Left renal pelvis (tissue), 4 donors: ENCODE results near the gene KRTAP5-1. TPM values are rescaled to one million over a fixed set of nuclear protein-coding genes. Genes with fewer than 3 reads are reported as not detected.
"Not testable (repeated sequence)": the region's sequence is repeated elsewhere in the genome, so short reads cannot be mapped to it uniquely, and the experiment has no call there.

Experiments
- DNase-seq, 4 donors: peaks; one replicate each; pipeline ENCODE4 v3.0.0-alpha.2; 2013; ENCODE audit warnings: low read depth in 4 of 4, low spot score in 3 of 4
- polyA plus RNA-seq, 4 donors: library from polyadenylated mRNA; unstranded; fragments of 120-200 nt; gene quantifications; one replicate each; pipeline ENCODE4 v1.2.1, GENCODE V29; 2013; ENCODE audit not compliant: insufficient read length in 4 of 4

KRTAP5-1 gene, protein sequence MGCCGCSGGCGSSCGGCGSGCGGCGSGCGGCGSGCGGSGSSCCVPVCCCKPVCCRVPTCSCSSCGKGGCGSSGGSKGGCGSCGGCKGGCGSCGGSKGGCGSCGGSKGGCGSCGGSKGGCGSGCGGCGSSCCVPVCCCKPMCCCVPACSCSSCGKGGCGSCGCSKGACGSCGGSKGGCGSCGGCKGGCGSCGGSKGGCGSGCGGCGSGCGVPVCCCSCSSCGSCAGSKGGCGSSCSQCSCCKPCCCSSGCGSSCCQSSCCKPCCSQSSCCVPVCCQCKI
- polyA plus RNA-seq, result under 1 TPM in 2 of 4 donors, not detected in 2; 0.24 to 0.63 TPM

DNA sequence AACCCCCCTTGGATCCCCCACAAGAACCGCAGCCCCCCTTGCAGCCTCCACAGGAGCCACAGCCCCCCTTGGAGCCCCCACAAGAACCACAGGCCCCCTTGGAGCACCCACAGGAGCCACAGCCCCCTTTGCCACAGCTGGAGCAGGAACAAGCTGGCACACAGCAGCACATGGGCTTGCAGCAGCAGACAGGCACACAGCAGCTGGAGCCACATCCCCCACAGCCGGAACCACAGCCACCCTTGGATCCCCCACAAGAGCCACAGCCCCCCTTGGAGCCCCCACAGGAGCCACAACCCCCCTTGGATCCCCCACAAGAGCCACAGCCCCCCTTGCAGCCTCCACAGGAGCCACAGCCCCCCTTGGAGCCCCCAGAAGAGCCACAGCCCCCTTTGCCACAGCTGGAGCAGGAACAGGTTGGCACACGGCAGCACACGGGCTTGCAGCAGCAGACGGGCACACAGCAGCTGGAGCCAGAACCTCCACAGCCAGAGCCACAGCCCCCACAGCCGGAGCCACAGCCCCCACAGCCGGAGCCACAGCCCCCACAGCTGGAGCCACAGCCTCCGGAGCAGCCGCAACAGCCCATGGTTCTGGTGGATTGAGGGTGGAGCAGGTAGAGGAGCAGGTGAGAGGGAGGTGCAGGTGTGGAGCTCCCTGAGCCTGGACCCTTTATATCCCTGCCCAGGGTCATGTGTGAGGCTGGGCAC is at the start of gene KRTAP5-1:
KRTAP5-1 (minus strand) TSS at position 623 of the 710 bp plus-strand sequence; CDS start at position 589, 34 bp downstream.
- DNase-seq, result not testable (repeated sequence)

DNA sequence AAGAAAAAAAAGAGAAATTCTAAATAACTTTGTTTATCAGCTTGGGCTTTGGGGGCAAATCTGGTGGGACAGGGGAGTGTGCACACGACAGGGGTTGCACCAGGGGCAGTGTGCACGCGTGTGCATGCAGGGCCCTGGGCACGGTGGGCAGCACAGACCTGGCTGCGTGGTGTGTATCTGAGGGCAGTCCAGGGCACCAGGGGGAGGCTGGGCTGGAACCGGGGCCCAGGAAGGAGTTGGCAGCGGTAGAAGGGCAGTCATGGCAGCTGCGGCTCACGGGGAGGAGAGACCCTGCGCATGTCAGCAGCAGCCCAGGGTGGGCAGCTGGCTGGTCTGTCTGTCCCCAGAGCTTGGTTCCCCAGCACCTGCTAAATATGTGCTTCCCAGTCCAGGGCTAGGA is 48.8 kb upstream of the KRTAP5-1 start:
- no peak for DNase-seq

DNA sequence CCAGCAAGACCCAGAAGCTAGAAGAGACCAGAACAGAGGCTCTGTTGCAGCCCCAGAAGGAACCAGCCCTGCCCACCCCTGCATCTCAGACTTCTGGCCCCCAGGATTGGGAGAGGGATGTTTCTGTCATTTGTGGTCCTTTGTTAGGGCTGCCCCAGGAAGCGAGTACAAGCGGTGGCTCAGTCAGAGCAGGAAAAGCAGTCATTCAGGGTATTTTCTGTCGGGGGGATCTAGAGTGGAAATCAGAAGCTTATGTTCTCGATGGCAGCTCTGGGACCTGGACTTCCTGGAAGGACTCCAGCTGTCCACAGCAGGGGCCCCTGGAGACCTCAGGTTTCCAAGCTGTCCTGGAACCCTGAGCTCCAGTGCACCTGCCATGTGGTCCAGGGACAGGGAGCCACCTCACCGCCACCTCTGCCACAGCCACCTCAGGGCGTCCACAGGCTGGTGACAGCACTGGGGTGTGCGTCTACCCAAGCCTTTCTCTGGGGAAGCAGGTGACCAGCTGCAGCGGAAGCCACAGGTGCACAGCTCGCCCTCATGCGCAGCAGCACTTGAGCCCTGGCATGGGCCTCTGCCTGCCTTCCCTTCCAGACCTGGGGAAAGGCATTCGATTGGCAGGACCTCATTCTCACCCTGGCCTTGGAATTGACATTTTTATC is 47.1 kb upstream of the KRTAP5-1 start:
- DNase-seq, result no peak

DNA sequence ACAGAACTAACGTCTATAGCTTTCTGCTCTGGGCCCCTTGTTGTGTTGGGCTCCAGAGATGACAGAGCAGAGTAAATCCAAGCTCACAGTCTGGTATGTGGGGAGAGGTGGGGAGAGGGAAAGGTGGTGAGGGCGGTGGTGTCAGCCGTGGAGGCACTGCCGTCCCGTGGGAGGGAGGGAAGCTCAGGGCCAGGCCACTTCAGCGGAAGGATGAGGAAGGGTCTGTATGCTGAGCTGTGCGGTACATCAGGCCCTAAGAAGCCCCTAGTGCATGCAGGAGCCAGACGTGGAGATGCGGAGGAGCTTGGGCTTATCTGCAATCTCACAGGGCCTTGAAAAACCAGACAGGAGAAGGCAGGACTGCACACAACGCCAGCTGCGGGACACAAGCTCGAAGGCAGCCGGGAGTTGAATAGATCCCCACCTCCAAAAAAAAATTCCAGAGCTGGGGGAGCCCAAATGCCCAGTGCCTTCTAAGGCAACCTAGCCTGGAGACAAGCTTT is 46.0 kb upstream of the KRTAP5-1 start:
- DNase-seq, result no peak

DNA sequence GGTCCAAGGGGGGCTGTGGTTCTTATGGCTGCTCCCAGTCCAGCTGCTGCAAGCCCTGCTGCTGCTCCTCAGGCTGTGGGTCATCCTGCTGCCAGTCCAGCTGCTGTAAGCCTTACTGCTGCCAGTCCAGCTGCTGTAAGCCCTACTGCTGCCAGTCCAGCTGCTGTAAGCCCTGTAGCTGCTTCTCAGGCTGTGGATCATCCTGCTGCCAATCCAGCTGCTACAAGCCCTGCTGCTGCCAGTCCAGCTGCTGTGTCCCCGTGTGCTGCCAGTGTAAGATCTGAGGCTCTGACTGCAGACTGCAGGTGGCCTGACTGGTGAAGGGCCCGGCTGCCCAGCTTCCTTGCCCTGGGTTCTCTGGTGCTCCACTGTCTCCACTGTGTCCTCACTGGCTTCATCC is 45.2 kb upstream of the KRTAP5-1 start:
- DNase-seq, result no peak

DNA sequence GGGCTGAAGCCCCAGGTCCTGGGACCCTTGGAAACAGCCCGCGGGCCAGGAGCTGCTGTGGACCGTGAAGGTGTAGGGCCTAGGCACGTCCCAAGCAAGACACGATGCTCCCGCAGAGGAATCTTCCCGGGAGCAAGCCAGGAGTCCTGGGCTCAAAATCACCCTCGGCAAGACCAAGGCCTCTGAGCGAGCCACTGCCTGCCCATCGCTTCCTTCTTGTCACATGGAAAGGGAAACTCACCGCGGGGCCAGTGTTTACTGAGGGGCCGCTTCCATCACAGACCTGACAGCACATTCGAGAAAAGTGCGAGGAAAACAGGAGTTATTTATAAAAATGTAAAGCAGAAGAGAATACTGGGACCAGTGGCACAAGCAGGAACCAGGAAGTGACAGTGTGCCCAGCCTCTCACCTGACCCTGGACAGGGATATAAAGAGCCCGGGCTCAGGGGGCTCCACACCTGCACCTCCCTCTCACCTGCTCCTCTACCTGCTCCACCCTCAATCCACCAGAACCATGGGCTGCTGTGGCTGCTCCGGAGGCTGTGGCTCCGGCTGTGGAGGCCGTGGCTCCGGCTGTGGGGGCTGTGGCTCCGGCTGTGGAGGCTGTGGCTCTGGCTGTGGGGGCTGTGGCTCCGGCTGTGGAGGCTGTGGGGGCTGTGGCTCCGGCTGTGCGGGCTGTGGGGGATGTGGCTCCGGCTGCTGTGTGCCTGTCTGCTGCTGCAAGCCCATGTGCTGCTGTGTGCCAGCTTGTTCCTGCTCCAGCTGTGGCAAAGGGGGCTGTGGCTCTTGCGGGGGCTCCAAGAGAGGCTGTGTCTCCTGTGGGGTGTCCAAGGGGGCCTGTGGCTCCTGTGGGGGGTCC is 44.5 kb upstream of the KRTAP5-1 start, which contains the start of gene KRTAP5-5:
KRTAP5-5 (plus strand) TSS at position 450 of the 860 bp plus-strand sequence; CDS start at position 516, 66 bp downstream.
- no peak for DNase-seq

DNA sequence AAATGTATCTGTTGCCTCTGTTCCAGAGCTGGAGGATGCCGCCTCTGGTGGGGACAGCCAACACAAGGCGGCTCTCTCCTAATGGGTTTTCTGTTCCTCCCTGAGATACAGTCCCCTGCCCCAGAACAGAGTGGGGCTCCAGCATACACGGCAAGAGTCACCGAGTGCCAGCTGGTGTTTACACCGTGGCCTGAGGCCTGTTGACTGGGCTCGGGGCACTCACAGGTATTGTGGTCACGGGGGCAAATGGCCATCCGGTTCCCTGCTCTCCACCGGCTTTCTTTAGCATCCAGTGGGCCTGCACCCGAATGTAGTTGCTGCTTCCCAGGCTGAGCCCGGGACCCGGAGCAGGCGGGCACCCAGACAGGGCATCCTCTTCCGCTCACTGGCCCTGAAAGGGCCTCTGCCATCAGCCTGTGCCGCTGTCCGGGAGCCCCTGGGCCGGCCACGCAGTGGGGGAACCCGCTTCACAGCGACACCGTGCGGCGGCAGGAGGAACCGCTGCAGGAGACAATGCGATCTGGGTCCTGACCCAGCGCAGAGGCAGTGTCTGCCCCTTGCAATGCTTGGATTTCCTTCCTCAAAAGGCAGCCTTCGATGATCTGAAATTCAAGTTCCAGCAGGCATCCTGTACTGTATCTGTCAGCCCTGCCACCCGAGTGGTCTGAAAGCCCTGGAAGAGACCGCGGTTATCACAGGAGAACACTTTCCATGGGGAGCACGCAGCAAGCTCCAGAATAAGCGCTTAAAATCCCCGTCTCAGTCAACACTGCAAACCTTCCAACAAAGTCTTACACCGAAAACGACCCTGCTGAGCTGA is 43.6 kb upstream of the KRTAP5-1 start:
- peak in 1 of 4 donors; percentile 28 for DNase-seq

DNA sequence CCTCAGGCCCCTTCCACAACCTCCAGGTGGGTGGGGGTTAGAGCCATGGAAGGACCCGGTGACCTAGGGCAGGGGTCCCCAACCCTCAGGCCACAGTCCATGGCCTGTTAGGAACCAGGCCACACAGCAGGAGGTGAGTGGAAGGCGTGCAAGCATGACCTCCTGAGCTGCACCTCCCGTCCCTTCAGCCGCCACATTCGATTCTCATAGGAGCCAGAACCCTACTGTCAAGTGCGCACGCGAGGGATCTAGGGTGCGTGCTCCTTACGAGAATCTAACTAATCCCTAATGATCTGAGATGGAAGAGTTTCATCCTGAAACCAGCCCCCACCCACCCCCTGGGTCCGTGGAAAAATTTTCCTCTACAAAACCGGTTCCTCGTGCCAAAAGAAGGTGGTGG is 40.5 kb upstream of the KRTAP5-1 start:
- DNase-seq, result no peak

DNA sequence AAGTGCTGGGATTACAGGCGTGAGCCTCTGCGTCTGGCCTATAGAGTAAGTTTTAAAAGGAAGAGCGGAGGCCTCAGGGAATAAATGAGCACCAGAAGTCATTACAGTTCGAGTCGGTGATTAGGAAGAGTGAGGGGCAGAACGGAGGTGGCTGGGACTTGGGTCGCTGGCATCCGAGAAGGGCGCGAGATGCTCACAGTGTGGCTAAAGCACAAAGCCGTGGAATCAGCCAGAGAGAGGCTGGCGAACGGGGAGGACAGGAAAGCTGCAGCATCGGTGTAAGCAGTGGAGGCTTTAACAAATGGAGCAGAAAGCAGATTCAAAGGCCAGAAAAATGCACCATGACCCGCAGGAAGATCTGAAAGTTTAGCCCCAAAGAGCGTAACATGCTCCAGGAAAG is 39.5 kb upstream of the KRTAP5-1 start:
- no peak for DNase-seq

DNA sequence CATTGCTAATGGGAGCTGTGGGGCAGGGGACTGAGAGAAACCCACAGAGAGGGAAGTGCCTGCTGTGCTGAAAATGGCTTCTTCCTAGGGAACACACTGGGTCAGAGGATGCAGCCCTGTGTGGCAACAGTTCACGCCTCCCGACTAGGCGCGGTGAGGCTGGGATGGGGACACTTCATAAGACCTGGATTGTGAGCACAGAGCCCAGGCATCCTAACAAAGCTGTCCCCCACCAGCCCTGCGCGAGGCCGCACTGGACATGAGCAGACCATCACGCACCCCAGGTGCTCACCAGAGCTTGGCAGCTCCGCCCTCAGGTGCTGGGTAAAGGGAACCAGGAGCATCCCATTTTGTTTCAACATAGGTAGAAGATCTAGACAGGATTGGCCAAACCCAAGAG is 38.6 kb upstream of the KRTAP5-1 start:
- DNase-seq, result no peak

DNA sequence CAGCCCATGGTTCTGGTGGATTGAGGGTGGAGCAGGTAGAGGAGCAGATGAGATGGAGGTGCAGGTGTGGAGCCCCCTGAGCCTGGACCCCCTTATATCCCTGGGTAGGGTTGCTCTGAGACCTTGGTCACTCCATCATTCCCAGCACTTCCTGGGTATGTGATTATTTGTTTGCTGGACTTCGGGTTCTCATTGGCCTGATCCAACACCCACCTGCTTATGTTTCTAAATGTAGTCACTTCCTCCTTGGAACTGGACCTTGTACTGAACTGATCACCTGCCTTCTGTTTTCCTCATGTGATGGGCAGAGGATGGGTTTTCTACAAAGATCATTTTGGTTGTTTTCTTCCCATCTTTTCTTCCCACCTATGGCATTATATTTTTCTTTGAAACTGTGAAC is 37.0 kb upstream of the KRTAP5-1 start, which contains the start of gene KRTAP5-4:
KRTAP5-4 (minus strand) TSS at position 53 of the 400 bp plus-strand sequence; CDS start at position 8, 45 bp downstream.
- no peak for DNase-seq

DNA sequence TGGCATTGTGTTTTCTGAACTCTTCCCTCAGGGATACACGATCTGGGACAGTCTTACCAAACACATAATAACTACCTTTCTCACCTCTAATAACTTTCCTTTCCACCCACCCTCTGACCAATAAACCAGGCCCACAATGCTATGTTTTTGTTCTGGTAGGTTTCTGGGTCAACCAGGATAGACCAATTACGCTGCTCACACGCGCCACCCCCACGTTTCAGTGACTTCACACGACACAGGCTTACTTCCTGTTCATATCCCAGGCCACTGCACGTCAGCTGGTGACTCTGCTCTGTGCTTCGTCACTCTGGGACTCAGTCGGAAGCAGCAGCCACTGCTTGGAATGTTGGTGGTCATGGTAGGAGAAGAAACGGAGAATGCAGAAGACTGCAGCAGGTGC is 34.4 kb upstream of the KRTAP5-1 start:
- no peak for DNase-seq

DNA sequence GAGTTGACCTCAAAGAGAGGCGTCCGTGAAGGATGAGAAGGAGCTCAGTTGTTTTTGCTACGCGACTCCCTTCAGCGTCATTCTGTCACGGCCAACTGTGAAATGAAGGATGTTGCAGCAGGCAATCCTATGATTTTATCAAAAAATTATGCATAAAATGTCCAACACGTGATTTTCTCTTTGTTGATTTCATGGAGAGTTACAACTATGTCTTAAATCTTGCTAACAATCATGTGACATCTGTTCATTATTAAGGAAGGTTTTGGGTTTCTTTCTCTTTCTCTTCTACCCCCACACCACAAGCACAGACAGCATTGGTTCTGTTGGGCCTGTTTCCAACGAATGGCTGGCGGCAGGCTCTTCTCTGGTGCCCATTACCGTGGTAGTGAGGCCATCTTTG is 33.1 kb upstream of the KRTAP5-1 start:
- DNase-seq, result no peak

DNA sequence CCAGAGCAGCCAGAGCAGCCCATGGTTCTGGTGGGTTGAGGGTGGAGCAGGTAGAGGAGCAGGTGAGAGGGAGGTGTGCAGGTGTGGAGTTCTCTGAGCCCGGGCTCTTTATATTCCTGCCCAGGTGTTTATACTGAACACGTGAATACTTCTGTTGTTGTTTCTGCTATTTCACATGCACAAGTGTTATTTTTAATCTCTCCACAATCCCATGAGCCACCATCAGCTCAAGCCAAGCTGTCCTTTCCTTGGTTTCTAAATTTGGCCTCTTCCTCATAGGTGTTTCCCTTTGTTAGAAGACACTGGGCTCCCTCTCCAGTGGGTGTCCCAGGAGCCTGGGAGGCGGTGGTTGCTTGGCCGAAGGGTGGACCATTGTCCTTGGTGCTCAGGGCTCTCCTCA is 23.3 kb upstream of the KRTAP5-1 start, which contains the start of gene KRTAP5-3:
KRTAP5-3 (minus strand) TSS at position 101 of the 400 bp plus-strand sequence; CDS start at position 23, 78 bp downstream.
- DNase-seq, result no peak

DNA sequence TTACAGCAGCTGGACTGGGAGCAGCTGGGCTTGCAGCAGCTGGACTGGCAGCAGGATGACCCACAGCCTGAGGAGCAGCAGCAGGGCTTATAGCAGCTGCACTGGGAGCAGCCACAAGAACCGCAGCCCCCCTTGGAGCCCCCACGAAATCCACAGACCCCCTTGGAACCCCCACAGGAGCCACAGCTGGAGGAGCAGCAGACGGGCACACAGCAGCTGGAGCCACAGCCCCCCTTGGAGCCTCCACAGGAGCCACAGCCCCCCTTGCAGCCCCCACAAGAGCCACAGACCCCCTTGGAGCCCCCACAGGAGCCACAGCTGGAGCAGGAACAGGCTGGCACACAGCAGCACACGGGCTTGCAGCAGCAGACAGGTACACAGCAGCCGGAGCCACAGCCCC is 22.8 kb upstream of the KRTAP5-1 start:
- DNase-seq, result not testable (repeated sequence)

DNA sequence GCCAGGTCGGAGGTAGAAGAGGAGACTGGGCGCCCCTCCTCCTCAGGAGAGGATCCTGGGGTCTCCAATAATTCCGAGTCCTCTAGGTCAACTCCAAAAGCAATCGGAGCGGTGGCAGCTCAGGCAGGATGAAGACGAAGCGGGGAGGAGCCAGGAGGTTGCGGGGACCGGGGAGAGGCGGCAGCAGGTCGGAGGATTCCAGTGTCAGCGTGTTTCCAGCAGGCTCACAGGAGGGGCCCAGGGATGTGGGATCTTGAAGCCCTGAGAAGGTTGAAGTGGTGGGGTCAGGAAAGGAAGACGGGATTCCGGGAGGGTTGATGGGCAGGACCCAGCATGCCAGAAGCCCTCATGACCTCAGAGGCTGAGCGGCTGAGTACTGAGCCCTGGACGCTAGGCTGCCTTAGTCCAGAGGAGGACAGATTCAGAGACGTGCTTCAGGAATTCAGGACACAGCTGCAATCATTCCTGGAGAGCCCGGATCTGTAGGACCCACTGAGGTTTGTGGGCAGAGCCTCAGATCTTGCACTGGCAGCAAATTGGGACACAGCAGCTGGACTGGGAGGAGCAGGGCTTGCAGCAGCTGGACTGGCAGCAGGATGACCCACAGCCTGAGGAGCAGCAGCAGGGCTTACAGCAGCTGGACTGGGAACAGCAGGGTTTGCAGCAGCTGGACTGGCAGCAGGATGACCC is 22.2 kb upstream of the KRTAP5-1 start:
- not testable (repeated sequence) for DNase-seq

DNA sequence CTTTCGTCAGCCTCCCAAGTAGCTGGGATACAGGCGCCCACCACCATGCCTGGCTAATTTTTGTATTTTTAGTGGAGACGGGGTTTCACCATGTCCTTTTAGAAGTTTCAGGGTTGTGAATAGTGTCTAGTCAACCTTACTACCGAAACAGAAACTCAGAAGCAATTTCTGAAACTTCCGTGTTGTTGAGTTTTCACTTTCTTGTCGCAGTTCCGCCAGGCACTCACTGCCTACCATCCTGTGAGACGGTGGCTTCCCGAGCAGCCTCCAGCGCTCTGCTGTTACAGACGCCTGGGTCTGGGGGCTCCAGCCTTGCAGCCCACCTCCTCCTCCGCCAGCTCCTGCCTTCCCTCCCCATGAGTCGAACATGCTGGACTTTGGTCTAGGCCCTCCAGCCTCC is 20.8 kb upstream of the KRTAP5-1 start:
- DNase-seq, result not testable (repeated sequence)

DNA sequence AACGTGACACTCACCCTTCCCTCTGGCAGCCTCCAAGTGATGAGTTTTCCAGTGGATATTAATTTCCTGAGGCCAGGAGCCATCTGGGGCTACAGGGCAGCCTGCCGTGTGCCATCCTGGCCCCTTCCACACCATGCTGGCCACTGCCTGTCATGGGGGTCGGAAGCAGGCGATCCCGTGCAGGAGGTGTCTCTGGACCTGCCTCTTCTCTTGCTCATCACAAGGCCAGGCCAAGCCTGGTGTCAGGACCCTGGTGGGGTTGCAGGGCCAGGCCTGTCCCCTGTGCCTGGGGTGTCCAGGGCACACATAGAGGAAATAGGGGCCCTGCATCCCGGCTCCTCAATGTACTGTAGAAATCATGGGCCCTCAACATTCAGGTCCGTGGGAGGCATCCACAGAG is 19.6 kb upstream of the KRTAP5-1 start:
- no peak for DNase-seq

DNA sequence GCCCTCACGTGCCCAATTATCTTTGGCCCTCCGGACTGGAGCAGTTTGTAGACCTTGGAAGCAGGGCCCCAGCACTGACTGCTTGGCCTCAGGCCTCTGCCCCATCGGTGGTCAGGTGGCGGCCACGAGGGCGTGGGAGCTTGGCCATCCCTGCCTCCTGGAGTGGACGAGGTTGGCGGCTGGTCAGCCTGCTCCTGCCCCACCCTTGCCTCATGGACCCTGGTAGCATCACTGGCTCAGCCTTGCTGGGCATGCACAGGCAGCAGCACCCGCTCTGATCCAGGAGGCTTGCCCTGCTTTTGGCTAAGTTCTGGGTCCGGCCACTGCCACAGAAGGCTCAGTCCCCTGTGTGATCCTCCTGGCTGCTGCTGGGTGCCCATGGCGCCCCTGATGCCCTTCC is 19.1 kb upstream of the KRTAP5-1 start:
- no peak for DNase-seq
